GM18507 (cell line): ENCODE data around the gene POLR3H.
A peak's percentile ranks its signal among the peaks of the same experiment; 100 is the strongest.
"Not testable (repeated sequence)": the region's sequence is repeated elsewhere in the genome, so short reads cannot be mapped to it uniquely, and the experiment has no call there.

Experiments
- DNase-seq: peaks from one replicate; pipeline ENCODE4 v3.0.0; 2011; ENCODE audit warnings: low read depth; ENCODE audit not compliant: insufficient read length; ENCODE audit errors: extremely low spot score
- FAIRE-seq: peaks from 2 replicates; lab custom pipeline; 2011; peaks lifted over from hg19 to GRCh38; lab: Jason Lieb, UNC

Gene POLR3H

GRCh38 chr22:41543854-41544670 is at the start of gene POLR3H:
POLR3H (minus strand) TSS chr22:41544470; CDS start chr22:41544101, 369 bp downstream.
- DNase-seq (peak; percentile 97), FAIRE-seq (peak; percentile 98)

GRCh38 chr22:41593336-41593960 is 49.2 kb upstream of the POLR3H start:
- FAIRE-seq, DNase-seq: not testable (repeated sequence)

- DNase-seq (peak; percentile 99), FAIRE-seq (peak; percentile 99)
These were observed 45.3 kb upstream of the POLR3H start, which contains the start of gene PMM1 for GRCh38 chr22:41589391-41590241. PMM1 (minus strand) TSS chr22:41589840; CDS start chr22:41589805, 35 bp downstream.

GRCh38 chr22:41587347-41587723 is 43.1 kb upstream of the POLR3H start:
- FAIRE-seq: no peak
- no peak for DNase-seq

- no peak for FAIRE-seq
- DNase-seq: no peak
These were observed 41.6 kb upstream of the POLR3H start for GRCh38 chr22:41585898-41586297.

- DNase-seq (no peak), FAIRE-seq (no peak)
These were observed 40.6 kb upstream of the POLR3H start for GRCh38 chr22:41584881-41585280.

GRCh38 chr22:41582694-41583093 is 38.4 kb upstream of the POLR3H start:
- FAIRE-seq (no peak), DNase-seq (no peak)

GRCh38 chr22:41579997-41580355 is 35.7 kb upstream of the POLR3H start:
- no peak for FAIRE-seq
- DNase-seq: no peak

- DNase-seq: no peak
- no peak for FAIRE-seq
These were observed 35.2 kb upstream of the POLR3H start for GRCh38 chr22:41579297-41579996.

- FAIRE-seq (no peak), DNase-seq (no peak)
These were observed 34.5 kb upstream of the POLR3H start for GRCh38 chr22:41578818-41579217.

GRCh38 chr22:41578114-41578513 is 33.8 kb upstream of the POLR3H start:
- no peak for DNase-seq
- FAIRE-seq: no peak

GRCh38 chr22:41576877-41577276 is 32.6 kb upstream of the POLR3H start:
- FAIRE-seq: no peak
- DNase-seq: no peak

- DNase-seq: no peak
These were observed 31.3 kb upstream of the POLR3H start for GRCh38 chr22:41575533-41575932.

GRCh38 chr22:41574847-41575381 is 30.6 kb upstream of the POLR3H start:
- DNase-seq (no peak), FAIRE-seq (no peak)

More at GRCh38 chr22:41575533-41575932, 31.3 kb upstream of the POLR3H start:
- no peak for FAIRE-seq

- FAIRE-seq: no peak
These were observed 29.4 kb upstream of the POLR3H start for GRCh38 chr22:41573677-41574076.

GRCh38 chr22:41572305-41572704 is 28.0 kb upstream of the POLR3H start:
- DNase-seq, FAIRE-seq: not testable (repeated sequence)

More at GRCh38 chr22:41573677-41574076, 29.4 kb upstream of the POLR3H start:
- DNase-seq: no peak

- FAIRE-seq (no peak), DNase-seq (no peak)
These were observed 27.5 kb upstream of the POLR3H start for GRCh38 chr22:41571786-41572185.

GRCh38 chr22:41570221-41570620 is 26.0 kb upstream of the POLR3H start:
- no peak for FAIRE-seq
- no peak for DNase-seq

- DNase-seq: no peak
- no peak for FAIRE-seq
These were observed 24.5 kb upstream of the POLR3H start for GRCh38 chr22:41568811-41569210.
